Erythroblast (primary cell): ENCODE measurements around the gene ZNF618.

Experiments used
- GATA1 ChIP-seq: IDR thresholded peaks from 2 replicates; pipeline ENCODE4 v1.6.1; 2011; ENCODE audit warnings: low read depth, mild to moderate bottlenecking, control low read depth, low read length, moderate library complexity
- POLR2A ChIP-seq: IDR thresholded peaks from 2 replicates; pipeline ENCODE4 v1.6.1; 2011; ENCODE audit warnings: mild to moderate bottlenecking, low read length

- no peak for TF ChIP-seq POLR2A
- TF ChIP-seq GATA1: no peak
Observed at GRCh38 chr9:114096041-114096511, 220.0 kb downstream of the ZNF618 start.
